Neural cell (in vitro differentiated cells): ENCODE measurements around the gene AP3S1. TPM values are rescaled to one million over a fixed set of nuclear protein-coding genes. Genes with fewer than 3 reads are reported as not detected.

Experiments used
- H2AFZ ChIP-seq: fragments of 200-600, 300-800 bp; sonication (generic), shearing (Covaris generic); 2 replicates; pipeline ENCODE4 v1.6.0; 2014; ENCODE audit warnings: low read depth, mild to moderate bottlenecking, antibody characterized with exemption, low read length, moderate library complexity
- H3F3A ChIP-seq: fragments of 200-600 bp; shearing (Covaris generic); 2 replicates; pipeline ENCODE4 v1.6.1; 2016; ENCODE audit warnings: mild to moderate bottlenecking, moderate library complexity, mixed read lengths, antibody characterized with exemption, low read length; ENCODE audit not compliant: insufficient read depth, poor library complexity, severe bottlenecking
- H3K27ac ChIP-seq: fragments of 200-600, 300-800 bp; sonication (generic), shearing (Covaris generic); 2 replicates; pipeline ENCODE4 v1.5.1; 2014; ENCODE audit warnings: mild to moderate bottlenecking, low read length, moderate library complexity
- H3K27me3 ChIP-seq: fragments of 300-800, 200-600 bp; sonication (generic), shearing (Covaris generic); 2 replicates; pipeline ENCODE4 v1.6.0; 2014; ENCODE audit warnings: mild to moderate bottlenecking, low read depth, low read length, moderate library complexity; ENCODE audit not compliant: insufficient read depth
- H3K36me3 ChIP-seq: fragments of 300-800, 200-600 bp; sonication (generic), shearing (Covaris generic); 2 replicates; pipeline ENCODE4 v1.5.1; 2014; ENCODE audit warnings: mild to moderate bottlenecking, antibody characterized with exemption, low read length, moderate library complexity; ENCODE audit not compliant: insufficient read depth
- H3K4me2 ChIP-seq: fragments of 300-800, 200-600 bp; sonication (generic), shearing (Covaris generic); 2 replicates; pipeline ENCODE4 v1.6.0; 2014; ENCODE audit warnings: mild to moderate bottlenecking, low read length
- H3K4me3 ChIP-seq: fragments of 300-800, 200-600 bp; sonication (generic), shearing (Covaris generic); 2 replicates; pipeline ENCODE4 v1.5.1; 2014; ENCODE audit warnings: mild to moderate bottlenecking, low read length, moderate library complexity
- H3K79me2 ChIP-seq: fragments of 200-600 bp; shearing (Covaris generic); replicated peaks from 2 replicates; pipeline ENCODE4 v1.6.0; 2014; ENCODE audit warnings: mild to moderate bottlenecking, low read length, moderate library complexity; ENCODE audit not compliant: insufficient read depth
- H3K9ac ChIP-seq: fragments of 300-800, 200-600 bp; sonication (generic), shearing (Covaris generic); 2 replicates; pipeline ENCODE4 v1.6.1; 2016; ENCODE audit warnings: mild to moderate bottlenecking, low read length, mixed read lengths
- H3K9me2 ChIP-seq: fragments of 200-600 bp; shearing (Covaris generic); 2 replicates; pipeline ENCODE4 v1.6.1; 2016; ENCODE audit warnings: mild to moderate bottlenecking, low read length, mixed read lengths; ENCODE audit not compliant: insufficient read depth
- H3K9me3 ChIP-seq: fragments of 200-600, 300-800 bp; sonication (generic), shearing (Covaris generic); 2 replicates; pipeline ENCODE4 v1.6.1; 2016; ENCODE audit warnings: mild to moderate bottlenecking, mixed run types, low read length, moderate library complexity, mixed read lengths
- H4K20me1 ChIP-seq: fragments of 200-600 bp; shearing (Covaris generic); 2 replicates; pipeline ENCODE4 v1.6.1; 2016; ENCODE audit warnings: mild to moderate bottlenecking, mixed run types; ENCODE audit not compliant: insufficient read depth
- CTCF ChIP-seq: fragments of 450-650 bp; IDR thresholded peaks from 2 replicates; pipeline ENCODE4 v1.5.1; 2014; ENCODE audit warnings: antibody characterized with exemption, mild to moderate bottlenecking, moderate library complexity; ENCODE audit not compliant: poor library complexity, severe bottlenecking
- EP300 ChIP-seq: fragments of 450-650 bp; conservative IDR thresholded peaks from 2 replicates; pipeline ENCODE4 v1.6.1; 2014; ENCODE audit warnings: antibody characterized with exemption, mild to moderate bottlenecking, moderate library complexity; ENCODE audit not compliant: poor library complexity, severe bottlenecking
- EZH2 ChIP-seq: fragments of 200-600, 300-800 bp; shearing (Covaris generic), sonication (generic); IDR thresholded peaks from 2 replicates; pipeline ENCODE4 v1.6.1; 2014; ENCODE audit warnings: antibody characterized with exemption, low read length, borderline replicate concordance, mild to moderate bottlenecking; ENCODE audit not compliant: insufficient read depth, poor library complexity, severe bottlenecking
- MXI1 ChIP-seq: fragments of 450-650 bp; conservative IDR thresholded peaks from 2 replicates; pipeline ENCODE4 v1.6.1; 2014; ENCODE audit warnings: antibody characterized with exemption, mild to moderate bottlenecking; ENCODE audit not compliant: poor library complexity, severe bottlenecking
- POLR2AphosphoS5 ChIP-seq: IDR thresholded peaks from 2 replicates; pipeline ENCODE4 v1.6.1; 2012
- RAD21 ChIP-seq: fragments of 450-650 bp; conservative IDR thresholded peaks from 2 replicates; pipeline ENCODE4 v1.6.1; 2014; ENCODE audit warnings: antibody characterized with exemption, mild to moderate bottlenecking, moderate library complexity
- SMC3 ChIP-seq: fragments of 450-650 bp; conservative IDR thresholded peaks from 2 replicates; pipeline ENCODE4 v1.6.1; 2014; ENCODE audit warnings: antibody characterized with exemption, mild to moderate bottlenecking, moderate library complexity; ENCODE audit not compliant: poor library complexity
- TAF1 ChIP-seq: IDR thresholded peaks from 2 replicates; pipeline ENCODE4 v1.6.1; 2012; ENCODE audit warnings: low read depth
- polyA plus RNA-seq: library from polyadenylated mRNA; depleted of rRNA; stranded (reverse); fragments of >200 nt; gene quantifications from 2 replicates; pipeline ENCODE4 v1.2.3, GENCODE V29; 2014
- TF ChIP-seq, protein P1 (sequence below): IDR thresholded peaks from 2 replicates; pipeline ENCODE4 v1.6.1; 2012; ENCODE audit warnings: borderline replicate concordance

Gene AP3S1
- polyA plus RNA-seq, 1 donor from 2014 or later = 207 TPM

GRCh38 chr5:115800108-115800507, 41.6 kb upstream of the AP3S1 start:
- Histone ChIP-seq H3K27ac (no peak overlapping the region), H3F3A (no peaks in the 10 kb centered on the region), H3K9me3 (no peaks in the 10 kb centered on the region), H3K36me3 (peaks cover 2% of the 10 kb centered on the region), H3K9me2 (no peaks in the 10 kb centered on the region), H3K27me3 (no peaks in the 10 kb centered on the region), H3K4me2 (no peak overlapping the region), H2AFZ (no peak overlapping the region), H4K20me1 (no peaks in the 10 kb centered on the region), H3K9ac (no peak overlapping the region), H3K79me2 (no peaks in the 10 kb centered on the region), H3K4me3 (no peak overlapping the region)
- TF ChIP-seq POLR2AphosphoS5 (no peak), MXI1 (no peak), TAF1 (no peak), EZH2 (no peak), EP300 (no peak), RAD21 (no peak), CTCF (no peak), SMC3 (no peak)
- TF ChIP-seq, protein P1, sequence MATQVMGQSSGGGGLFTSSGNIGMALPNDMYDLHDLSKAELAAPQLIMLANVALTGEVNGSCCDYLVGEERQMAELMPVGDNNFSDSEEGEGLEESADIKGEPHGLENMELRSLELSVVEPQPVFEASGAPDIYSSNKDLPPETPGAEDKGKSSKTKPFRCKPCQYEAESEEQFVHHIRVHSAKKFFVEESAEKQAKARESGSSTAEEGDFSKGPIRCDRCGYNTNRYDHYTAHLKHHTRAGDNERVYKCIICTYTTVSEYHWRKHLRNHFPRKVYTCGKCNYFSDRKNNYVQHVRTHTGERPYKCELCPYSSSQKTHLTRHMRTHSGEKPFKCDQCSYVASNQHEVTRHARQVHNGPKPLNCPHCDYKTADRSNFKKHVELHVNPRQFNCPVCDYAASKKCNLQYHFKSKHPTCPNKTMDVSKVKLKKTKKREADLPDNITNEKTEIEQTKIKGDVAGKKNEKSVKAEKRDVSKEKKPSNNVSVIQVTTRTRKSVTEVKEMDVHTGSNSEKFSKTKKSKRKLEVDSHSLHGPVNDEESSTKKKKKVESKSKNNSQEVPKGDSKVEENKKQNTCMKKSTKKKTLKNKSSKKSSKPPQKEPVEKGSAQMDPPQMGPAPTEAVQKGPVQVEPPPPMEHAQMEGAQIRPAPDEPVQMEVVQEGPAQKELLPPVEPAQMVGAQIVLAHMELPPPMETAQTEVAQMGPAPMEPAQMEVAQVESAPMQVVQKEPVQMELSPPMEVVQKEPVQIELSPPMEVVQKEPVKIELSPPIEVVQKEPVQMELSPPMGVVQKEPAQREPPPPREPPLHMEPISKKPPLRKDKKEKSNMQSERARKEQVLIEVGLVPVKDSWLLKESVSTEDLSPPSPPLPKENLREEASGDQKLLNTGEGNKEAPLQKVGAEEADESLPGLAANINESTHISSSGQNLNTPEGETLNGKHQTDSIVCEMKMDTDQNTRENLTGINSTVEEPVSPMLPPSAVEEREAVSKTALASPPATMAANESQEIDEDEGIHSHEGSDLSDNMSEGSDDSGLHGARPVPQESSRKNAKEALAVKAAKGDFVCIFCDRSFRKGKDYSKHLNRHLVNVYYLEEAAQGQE = no peak

- peaks cover 7% of the 10 kb centered on the region for H3K36me3 ChIP-seq
- no peak overlapping the region for H3K27ac ChIP-seq
- no peak overlapping the region for H3K9ac ChIP-seq
- no peak overlapping the region for H3K4me3 ChIP-seq
- H3K79me2 ChIP-seq = no peaks in the 10 kb centered on the region
- no peaks in the 10 kb centered on the region for H3K9me2 ChIP-seq
- H3F3A ChIP-seq = no peaks in the 10 kb centered on the region
- no peaks in the 10 kb centered on the region for H4K20me1 ChIP-seq
- H3K4me2 ChIP-seq = no peak overlapping the region
- TF ChIP-seq EZH2 (no peak), POLR2AphosphoS5 (no peak), TAF1 (no peak), MXI1 (no peak), RAD21 (no peak), SMC3 (no peak), CTCF (no peak)
- TF ChIP-seq, protein P1 = no peak
- H2AFZ ChIP-seq = no peak overlapping the region
- H3K27me3 ChIP-seq = no peaks in the 10 kb centered on the region
- no peaks in the 10 kb centered on the region for H3K9me3 ChIP-seq
Observed at GRCh38 chr5:115801152-115801551, 40.6 kb upstream of the AP3S1 start.
